SIG-M5 (cell line): ENCODE measurements around the gene HNMT.
"Not testable (repeated sequence)": the region's sequence is repeated elsewhere in the genome, so short reads cannot be mapped to it uniquely, and the experiment has no call there.

Source experiments
- DNase-seq: peaks from one replicate; lab custom pipeline; 2025; lab: John Stamatoyannopoulos, UW

The HNMT gene

DNA sequence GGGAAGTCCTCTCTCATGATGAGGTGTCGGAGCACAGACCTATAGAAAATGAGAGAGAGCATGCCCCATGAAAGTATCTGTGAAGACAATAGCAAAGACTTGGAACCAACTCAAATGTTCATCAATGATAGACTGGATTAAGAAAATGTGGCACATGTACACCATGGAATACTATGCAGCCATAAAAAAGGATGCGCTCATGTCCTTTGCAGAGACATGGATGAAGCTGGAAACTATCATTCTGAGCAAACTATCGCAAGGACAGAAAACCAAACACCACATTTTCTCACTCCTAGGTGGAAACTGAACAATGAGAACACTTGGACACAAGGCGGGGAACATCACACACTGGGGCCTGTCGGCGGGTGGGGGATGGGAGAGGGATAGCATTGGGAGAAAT is 79.3 kb downstream of the HNMT start:
- not testable (repeated sequence) for DNase-seq

DNA sequence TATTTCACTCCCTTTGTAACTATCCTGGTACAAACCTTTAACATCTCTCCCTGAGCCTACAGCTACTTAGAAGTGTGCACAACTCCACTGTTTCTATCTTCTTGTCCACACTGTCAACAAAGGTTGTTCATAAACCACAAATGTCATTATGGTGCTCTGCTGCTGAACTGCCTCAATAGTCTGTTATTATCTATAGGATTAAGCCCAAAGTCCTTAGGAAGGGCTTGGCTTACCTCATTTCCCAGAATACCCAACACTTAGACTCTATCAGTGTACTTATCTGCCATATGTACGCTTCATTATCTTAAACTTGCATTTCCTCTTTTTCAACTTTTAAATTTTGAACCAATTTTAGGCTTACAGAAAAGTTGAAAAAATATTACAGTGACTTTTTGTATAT is 94.2 kb downstream of the HNMT start:
- no peak for DNase-seq

DNA sequence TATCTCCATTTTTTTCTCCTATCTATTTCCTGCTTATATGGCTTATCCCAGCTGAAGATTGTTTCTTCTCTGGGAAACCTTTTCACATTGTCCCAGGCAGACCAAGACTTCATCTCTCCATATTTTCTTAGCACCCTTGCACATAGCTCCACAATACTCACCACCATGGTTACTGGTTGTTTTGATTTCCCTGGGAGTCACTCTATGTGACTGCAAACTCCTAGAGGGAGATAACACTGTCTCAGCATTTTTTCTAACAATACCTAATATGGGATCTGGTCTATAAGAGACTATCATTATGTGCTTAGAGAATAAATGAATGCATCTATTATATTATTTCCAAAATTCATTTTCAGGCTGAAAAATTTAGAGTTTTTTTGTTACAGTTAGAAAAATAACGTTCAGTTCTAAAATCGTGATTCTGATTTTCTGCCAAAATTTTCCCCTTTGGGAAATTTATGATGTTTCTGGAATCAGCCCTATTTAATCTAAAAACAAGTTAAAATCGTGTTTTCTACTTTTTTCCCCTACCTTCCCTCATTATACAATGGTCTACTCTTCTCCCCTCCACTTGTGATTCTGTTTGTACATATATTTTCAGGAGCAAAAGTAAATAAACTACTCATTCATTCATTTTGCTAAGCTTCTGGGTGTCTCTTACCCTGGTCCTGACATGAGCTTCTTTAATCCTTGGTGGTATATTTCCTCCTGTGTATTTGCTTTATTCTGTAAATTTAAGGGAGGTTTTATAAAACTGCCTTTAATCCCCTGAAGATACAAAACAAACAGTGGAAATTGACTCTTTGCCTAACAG is 95.4 kb downstream of the HNMT start:
- no peak for DNase-seq

DNA sequence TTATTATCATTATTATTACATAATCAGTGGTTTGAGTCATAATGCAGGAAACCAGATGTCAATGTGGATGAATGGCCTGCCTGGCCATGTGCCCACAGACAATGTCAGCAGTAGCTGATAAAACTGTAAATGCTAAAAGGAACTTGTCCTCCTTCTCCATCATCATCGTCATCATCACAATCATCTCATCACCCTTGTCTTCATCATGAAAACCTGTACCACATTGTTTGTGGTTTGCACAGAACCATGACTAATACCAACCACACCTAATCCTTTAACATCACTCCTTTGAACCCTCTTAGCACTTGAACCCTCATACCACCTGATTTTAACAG is 96.0 kb downstream of the HNMT start:
- DNase-seq = no peak

DNA sequence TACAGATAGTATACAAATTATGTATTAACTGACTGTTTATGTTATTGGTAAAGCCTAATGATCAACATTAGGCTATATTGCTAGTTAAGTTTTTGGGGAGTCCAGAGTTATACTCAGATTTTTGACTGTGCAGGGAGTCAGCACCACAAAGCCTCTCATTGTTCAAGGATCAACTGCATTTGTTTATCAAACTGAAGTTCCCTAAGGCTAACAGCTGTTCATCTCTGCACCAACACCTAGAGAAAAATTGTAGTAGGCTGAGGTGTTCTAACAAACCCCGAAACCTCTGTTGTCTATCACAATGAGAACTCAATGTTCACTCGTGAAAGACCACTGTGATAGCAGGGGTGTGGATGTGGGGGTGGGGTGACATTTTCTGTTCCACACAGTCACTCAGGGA is 97.7 kb downstream of the HNMT start:
- DNase-seq = no peak

DNA sequence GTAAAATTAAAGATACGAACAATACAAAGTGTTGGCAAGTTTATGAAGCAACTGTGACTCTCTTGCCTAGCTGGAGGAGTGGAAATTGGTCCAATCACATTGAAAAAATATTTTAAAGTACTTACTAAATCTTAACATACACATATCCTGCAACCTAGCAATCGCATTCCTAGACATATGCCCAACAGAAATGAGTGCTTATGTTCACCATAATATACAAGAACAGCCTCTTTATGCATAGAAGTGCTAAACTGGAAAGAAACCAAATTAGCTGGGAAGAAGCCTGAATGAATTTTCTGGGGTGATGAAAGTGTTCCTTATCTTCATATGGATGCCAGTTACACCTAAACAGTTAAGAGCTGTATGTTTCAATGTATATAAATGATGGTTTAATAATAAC is 98.9 kb downstream of the HNMT start:
- DNase-seq = no peak
